ENCODE data around the gene PGA5.
"Not testable (repeated sequence)": the region's sequence is repeated elsewhere in the genome, so short reads cannot be mapped to it uniquely, and the experiment has no call there.

The PGA5 gene

GRCh38 chr11:61240875-61241274 lies at the start of gene PGA5:
Gene PGA5 (plus strand): TSS chr11:61241175. CDS start chr11:61241227, 52 bp downstream.
- DNase-seq, result not testable (repeated sequence)

GRCh38 chr11:61193596-61193995 lies 47.4 kb upstream of the PGA5 start:
- no peak for DNase-seq

- no peak for DNase-seq
Measured at GRCh38 chr11:61194169-61194671, 46.8 kb upstream of the PGA5 start.

GRCh38 chr11:61194981-61195695 lies 45.8 kb upstream of the PGA5 start:
- DNase-seq, result no peak

- no peak for DNase-seq
Measured at GRCh38 chr11:61195719-61196118, 45.3 kb upstream of the PGA5 start.

GRCh38 chr11:61198361-61198760 lies 42.6 kb upstream of the PGA5 start:
- DNase-seq, result no peak

GRCh38 chr11:61198948-61199523 lies 41.9 kb upstream of the PGA5 start:
- no peak for DNase-seq

- DNase-seq, result no peak
Measured at GRCh38 chr11:61201476-61201875, 39.5 kb upstream of the PGA5 start.

- DNase-seq, result not testable (repeated sequence)
Measured at GRCh38 chr11:61202950-61203746, 37.8 kb upstream of the PGA5 start, which contains the start of gene PGA3. Gene PGA3 (plus strand): TSS chr11:61203515. CDS start chr11:61203565, 50 bp downstream.

GRCh38 chr11:61203873-61204272 lies 37.1 kb upstream of the PGA5 start:
- not testable (repeated sequence) for DNase-seq

- not testable (repeated sequence) for DNase-seq
Measured at GRCh38 chr11:61204502-61205059, 36.4 kb upstream of the PGA5 start.

- DNase-seq, result not testable (repeated sequence)
Measured at GRCh38 chr11:61207636-61208310, 33.2 kb upstream of the PGA5 start.

- DNase-seq, result not testable (repeated sequence)
Measured at GRCh38 chr11:61210629-61211028, 30.3 kb upstream of the PGA5 start.

- not testable (repeated sequence) for DNase-seq
Measured at GRCh38 chr11:61211327-61211952, 29.5 kb upstream of the PGA5 start.

- not testable (repeated sequence) for DNase-seq
Measured at GRCh38 chr11:61212202-61212601, 28.8 kb upstream of the PGA5 start.

- DNase-seq, result not testable (repeated sequence)
Measured at GRCh38 chr11:61213711-61214324, 27.2 kb upstream of the PGA5 start.

GRCh38 chr11:61218306-61218705 lies 22.7 kb upstream of the PGA5 start:
- DNase-seq, result not testable (repeated sequence)

- not testable (repeated sequence) for DNase-seq
Measured at GRCh38 chr11:61219016-61219415, 22.0 kb upstream of the PGA5 start.

- DNase-seq, result not testable (repeated sequence)
Measured at GRCh38 chr11:61222047-61222446, 18.9 kb upstream of the PGA5 start, which contains the start of gene PGA4. Gene PGA4 (plus strand): TSS chr11:61222347. CDS start chr11:61222401, 54 bp downstream.

- DNase-seq, result not testable (repeated sequence)
Measured at GRCh38 chr11:61222692-61223091, 18.3 kb upstream of the PGA5 start.

- DNase-seq, result not testable (repeated sequence)
Measured at GRCh38 chr11:61226457-61227137, 14.4 kb upstream of the PGA5 start.
